Cardiac fibroblast (primary cell): Measurements from ENCODE around the gene OLA1.
"Not testable (repeated sequence)": the region's sequence is repeated elsewhere in the genome, so short reads cannot be mapped to it uniquely, and the experiment has no call there.

Source experiments
- DNase-seq, 2 donors: peaks; one replicate each; pipeline versions ENCODE4 v3.0.0 to v3.0.0-alpha.2; 2010; ENCODE audit warnings: low read depth in 2 of 2
- H3K4me3 ChIP-seq, 2 donors: replicated peaks in 1 of 2; 1 replicate in 1 of 2; 2 replicates in 1 of 2; pipeline ENCODE4 v1.5.1; 2011; ENCODE audit warnings: low read depth in 2 of 2, low read length in 2 of 2, mild to moderate bottlenecking in 2 of 2, moderate library complexity in 1 of 2
- CTCF ChIP-seq: IDR thresholded peaks from one replicate; pipeline ENCODE4 v1.5.1; 2011; ENCODE audit warnings: low read depth, mild to moderate bottlenecking, low read length, inconsistent platforms

OLA1 gene

GRCh38 chr2:174246944-174247381 lies 1.4 kb downstream of the OLA1 start:
- DNase-seq, result no peak
- H3K4me3 ChIP-seq, result peak overlapping the region in 1 of 2 donors; percentile 85
- no peak for TF ChIP-seq CTCF

- not testable (repeated sequence) for H3K4me3 ChIP-seq, DNase-seq
Measured at GRCh38 chr2:174245628-174246027, 2.7 kb downstream of the OLA1 start.

- DNase-seq, result no peak
- no peak for TF ChIP-seq CTCF
- no peak overlapping the region for H3K4me3 ChIP-seq
Measured at GRCh38 chr2:174245065-174245464, 3.3 kb downstream of the OLA1 start.

- no peak for TF ChIP-seq CTCF
- no peak for DNase-seq
- H3K4me3 ChIP-seq, result no peak overlapping the region
Measured at GRCh38 chr2:174243812-174244211, 4.5 kb downstream of the OLA1 start.

- no peak for TF ChIP-seq CTCF
- H3K4me3 ChIP-seq, result no peak overlapping the region
- no peak for DNase-seq
Measured at GRCh38 chr2:174240097-174240496, 8.2 kb downstream of the OLA1 start.

GRCh38 chr2:174236429-174236828 lies 11.9 kb downstream of the OLA1 start:
- no peak overlapping the region for H3K4me3 ChIP-seq
- DNase-seq, result no peak
- TF ChIP-seq CTCF, result no peak

- no peak overlapping the region for H3K4me3 ChIP-seq
- peak in 1 of 2 donors; percentile 29 for DNase-seq
- no peak for TF ChIP-seq CTCF
Measured at GRCh38 chr2:174235680-174236079, 12.7 kb downstream of the OLA1 start.
